H1 (cell line): Measurements from ENCODE around the gene TTC23. TPM values are rescaled to one million over a fixed set of nuclear protein-coding genes. Genes with fewer than 3 reads are reported as not detected.

Experiments used
- ATF3 ChIP-seq: IDR thresholded peaks from 2 replicates; pipeline ENCODE4 v1.6.1; 2011; ENCODE audit warnings: low read depth, mild to moderate bottlenecking, low read length; ENCODE audit not compliant: insufficient read depth
- CEBPB ChIP-seq: IDR thresholded peaks from 2 replicates; pipeline ENCODE4 v1.6.1; 2012; ENCODE audit warnings: low read depth, low read length
- NANOG ChIP-seq: IDR thresholded peaks from 2 replicates; pipeline ENCODE4 v1.6.1; 2011; ENCODE audit warnings: low read length, low read depth, mild to moderate bottlenecking, inconsistent platforms; ENCODE audit not compliant: insufficient read depth, poor library complexity, severe bottlenecking
- USF2 ChIP-seq: IDR thresholded peaks from 2 replicates; pipeline ENCODE4 v1.6.1; 2011; ENCODE audit warnings: low read length, improper control_type of control experiment
- polyA plus RNA-seq, 7 experiments: library from polyadenylated mRNA; depleted of rRNA in 3 of 7; stranded (reverse) in 5 of 7; unstranded in 2 of 7; fragments of >200 nt in 5 of 7; fragments of 200-250 nt in 2 of 7; gene quantifications; 1 replicate in 5 of 7; 2 replicates in 1 of 7; 4 replicates in 1 of 7; pipeline versions ENCODE4 v1.2.1 to v1.2.3, GENCODE V29; 2011 to 2013; ENCODE audit warnings: missing spikeins in 2 of 7, mixed read lengths in 2 of 7
- total RNA-seq: library from RNA; stranded (reverse); fragmentation: NEBNext Ultra II Directional; extraction: Animal tissue kit (Norgen Biotek cat#: 25700); gene quantifications from 2 replicates; pipeline ENCODE4 v1.2.1, GENCODE V29; 2021

TTC23 gene
- total and polyA plus RNA-seq, 2 of the 8 experiments (the other 6 are each of a cell fraction or from before 2014, with no cell fraction given), result 4.8 to 23.0 TPM

GRCh38 chr15:99172171-99172570 is 77.2 kb downstream of the TTC23 start (continued):
- no peak for TF ChIP-seq ATF3
- TF ChIP-seq NANOG, result no peak
- no peak for TF ChIP-seq USF2
- TF ChIP-seq CEBPB, result no peak
